Panc1 (cell line): Measurements from ENCODE around the gene NPFF. TPM values are rescaled to one million over a fixed set of nuclear protein-coding genes. Genes with fewer than 3 reads are reported as not detected.
"Not testable (repeated sequence)": the region's sequence is repeated elsewhere in the genome, so short reads cannot be mapped to it uniquely, and the experiment has no call there.

Experiments used
- ATAC-seq: fragments of 200-7000 bp; cut with Tn5 transposase; 2 replicates; pipeline ENCODE4 v1.9.1; 2020; ENCODE audit warnings: mild to moderate bottlenecking, moderate library complexity
- BruUV-seq: library from RNA; stranded (reverse); fragments of 400-500 nt; replicated peaks from 2 replicates; lab custom pipeline; 2021; lab: Mats Ljungman, UMichigan
- CTCF ChIA-PET: fragments of 300-600 bp; sonication (Branson Sonifier 250); formaldehyde crosslinking; loops from one replicate; lab custom pipeline; 2022; ENCODE audit warnings: antibody characterized with exemption; lab: Charles Lee
- POLR2A ChIA-PET: fragments of 300-600 bp; sonication (Branson Sonifier 250); formaldehyde crosslinking; loops from one replicate; lab custom pipeline; 2022; ENCODE audit warnings: antibody characterized with exemption; lab: Charles Lee
- DNase-seq: peaks from one replicate; pipeline ENCODE4 v3.0.0-alpha.2; 2010; ENCODE audit warnings: low read depth, low spot score
- H3K27ac ChIP-seq: 2 replicates; pipeline ENCODE4 v1.5.1; 2011; ENCODE audit warnings: mild to moderate bottlenecking, low read length, inconsistent platforms
- H3K27me3 ChIP-seq: fragments of 200-500 bp; sonication (Bioruptor generic); 2 replicates; pipeline ENCODE4 v1.6.0; 2014; ENCODE audit warnings: low read length, inconsistent platforms; ENCODE audit not compliant: control insufficient read depth, insufficient read depth
- H3K36me3 ChIP-seq: fragments of 200-500 bp; sonication (Bioruptor generic); 2 replicates; pipeline ENCODE4 v1.5.1; 2014; ENCODE audit warnings: inconsistent platforms, mild to moderate bottlenecking, low read length, moderate library complexity; ENCODE audit not compliant: control insufficient read depth, insufficient read depth
- H3K4me1 ChIP-seq: 2 replicates; pipeline ENCODE4 v1.5.1; 2011; ENCODE audit warnings: inconsistent platforms, mild to moderate bottlenecking, low read length, moderate library complexity; ENCODE audit not compliant: control insufficient read depth, insufficient read depth
- H3K4me3 ChIP-seq, 2 experiments: 2 replicates each; pipeline ENCODE4 v1.5.1; 2011 to 2012; ENCODE audit warnings: low read depth in 2 of 2, low read length in 2 of 2, mild to moderate bottlenecking in 2 of 2, inconsistent platforms in 1 of 2, moderate library complexity in 1 of 2
- H3K9me3 ChIP-seq: fragments of 200-500 bp; sonication (Bioruptor generic); 2 replicates; pipeline ENCODE4 v1.5.1; 2014; ENCODE audit warnings: low read depth, mild to moderate bottlenecking, inconsistent platforms, low read length, moderate library complexity; ENCODE audit not compliant: control insufficient read depth, insufficient read depth
- POLR2AphosphoS5 ChIP-seq: IDR thresholded peaks from 2 replicates; pipeline ENCODE4 v1.6.1; 2012; ENCODE audit warnings: mild to moderate bottlenecking, low read depth, low read length, moderate library complexity
- SIN3A ChIP-seq: IDR thresholded peaks from 2 replicates; pipeline ENCODE4 v1.6.1; 2012; ENCODE audit warnings: low read depth, mild to moderate bottlenecking, low read length, moderate library complexity, borderline replicate concordance; ENCODE audit not compliant: insufficient read depth
- TCF7L2 ChIP-seq: IDR thresholded peaks from 2 replicates; pipeline ENCODE4 v1.6.1; 2011; ENCODE audit warnings: mild to moderate bottlenecking, low read depth, low read length, inconsistent platforms
- in situ Hi-C: cut with HindIII; loops from 2 replicates; pipeline ENCODE4 v1.10.0; 2016; ENCODE audit warnings: low sequenced_read_pairs, low pct_unique_long_range_greater_than_20kb
- intact Hi-C: fragments of 100-400 bp; cut with micrococcal nuclease; formaldehyde crosslinking; loops from one replicate; pipeline ENCODE4 v1.10.0; 2022; ENCODE audit not compliant: unreplicated experiment
- total RNA-seq: library from RNA; stranded (reverse); gene quantifications from one replicate; pipeline ENCODE4 v1.2.1, GENCODE V29; 2021; ENCODE audit not compliant: unreplicated experiment
- TF ChIP-seq, protein P1 (sequence below), 2 experiments: IDR thresholded peaks; 2 replicates each; pipeline ENCODE4 v1.6.1; 2011 to 2012; ENCODE audit warnings: low read depth in 2 of 2, control low read depth in 1 of 2, low read length in 1 of 2, mild to moderate bottlenecking in 1 of 2, moderate library complexity in 1 of 2; ENCODE audit not compliant: insufficient read depth in 1 of 2
- TF ChIP-seq, protein P2 (sequence below): fragments of 450-650 bp; IDR thresholded peaks from 2 replicates; pipeline ENCODE4 v1.5.1; 2017; ENCODE audit warnings: mild to moderate bottlenecking

NPFF gene
- total RNA-seq, 1 experiment from 2014 or later = not detected

DNA sequence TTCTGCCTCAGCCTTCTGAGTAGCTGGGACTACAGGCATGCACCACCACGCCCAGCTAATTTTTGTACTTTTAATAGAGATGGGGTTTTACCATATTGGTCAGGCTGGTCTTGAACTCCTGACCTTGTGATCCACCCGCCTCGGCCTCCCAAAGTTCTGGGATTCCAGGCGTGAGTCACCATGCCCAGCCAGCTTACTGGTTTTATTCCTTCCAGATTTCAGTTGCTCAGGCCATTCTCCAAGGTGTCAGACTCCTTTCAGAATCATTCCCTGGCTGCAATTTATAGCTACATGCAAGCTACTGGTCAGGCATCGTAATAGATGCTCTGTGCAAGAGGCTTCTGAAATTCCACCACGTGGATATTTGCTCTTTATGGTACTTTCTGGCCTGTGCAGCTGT lies 25.8 kb downstream of the NPFF start:
- H3K27ac ChIP-seq, BruUV-seq, DNase-seq, in situ Hi-C loops, H3K4me3 ChIP-seq, H3K9me3 ChIP-seq, H3K27me3 ChIP-seq, intact Hi-C loops, ATAC-seq: not testable (repeated sequence)
- ChIA-PET CTCF (interaction anchor here (0.7 to 1.5 kb wide), 3 partner anchors 27 to 154 kb away, joined by 3 to 15 read pairs (median 8); no protein-coding TSS in a partner anchor), POLR2A (interaction anchor here (2.1 kb wide), 1 partner anchor 20 kb away, joined by 6 read pairs; the partner anchor contains the start of gene TARBP2)
- peaks cover 15% of the 10 kb centered on the region for H3K4me1 ChIP-seq
- TF ChIP-seq POLR2AphosphoS5 = 0 out of 2 replicates have a peak, but pooled peaks have one; percentile 25
- H3K36me3 ChIP-seq = peaks cover 39% of the 10 kb centered on the region

- no peaks in the 10 kb centered on the region for H3K9me3 ChIP-seq
- H3K4me3 ChIP-seq = no peak overlapping the region
- ATAC-seq (no peak), DNase-seq (no peak)
- CTCF ChIA-PET = interaction anchor here (1.0 to 1.5 kb wide), 2 partner anchors 28 to 153 kb away, joined by 3 to 8 read pairs; no protein-coding TSS in a partner anchor
- BruUV-seq = no TSS peak
- TF ChIP-seq POLR2AphosphoS5 = no peak; the same call in 1 of the 2 replicates
- TF ChIP-seq, protein P1, sequence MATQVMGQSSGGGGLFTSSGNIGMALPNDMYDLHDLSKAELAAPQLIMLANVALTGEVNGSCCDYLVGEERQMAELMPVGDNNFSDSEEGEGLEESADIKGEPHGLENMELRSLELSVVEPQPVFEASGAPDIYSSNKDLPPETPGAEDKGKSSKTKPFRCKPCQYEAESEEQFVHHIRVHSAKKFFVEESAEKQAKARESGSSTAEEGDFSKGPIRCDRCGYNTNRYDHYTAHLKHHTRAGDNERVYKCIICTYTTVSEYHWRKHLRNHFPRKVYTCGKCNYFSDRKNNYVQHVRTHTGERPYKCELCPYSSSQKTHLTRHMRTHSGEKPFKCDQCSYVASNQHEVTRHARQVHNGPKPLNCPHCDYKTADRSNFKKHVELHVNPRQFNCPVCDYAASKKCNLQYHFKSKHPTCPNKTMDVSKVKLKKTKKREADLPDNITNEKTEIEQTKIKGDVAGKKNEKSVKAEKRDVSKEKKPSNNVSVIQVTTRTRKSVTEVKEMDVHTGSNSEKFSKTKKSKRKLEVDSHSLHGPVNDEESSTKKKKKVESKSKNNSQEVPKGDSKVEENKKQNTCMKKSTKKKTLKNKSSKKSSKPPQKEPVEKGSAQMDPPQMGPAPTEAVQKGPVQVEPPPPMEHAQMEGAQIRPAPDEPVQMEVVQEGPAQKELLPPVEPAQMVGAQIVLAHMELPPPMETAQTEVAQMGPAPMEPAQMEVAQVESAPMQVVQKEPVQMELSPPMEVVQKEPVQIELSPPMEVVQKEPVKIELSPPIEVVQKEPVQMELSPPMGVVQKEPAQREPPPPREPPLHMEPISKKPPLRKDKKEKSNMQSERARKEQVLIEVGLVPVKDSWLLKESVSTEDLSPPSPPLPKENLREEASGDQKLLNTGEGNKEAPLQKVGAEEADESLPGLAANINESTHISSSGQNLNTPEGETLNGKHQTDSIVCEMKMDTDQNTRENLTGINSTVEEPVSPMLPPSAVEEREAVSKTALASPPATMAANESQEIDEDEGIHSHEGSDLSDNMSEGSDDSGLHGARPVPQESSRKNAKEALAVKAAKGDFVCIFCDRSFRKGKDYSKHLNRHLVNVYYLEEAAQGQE (IDR thresholded peaks at IDR 0.05; ENCODE audit: insufficient read depth in 1 of 2, low read depth in 2 of 2, low read length in 1 of 2) = no peak
- in situ Hi-C loops (no loop called here), intact Hi-C loops (no loop called here)
- H3K4me1 ChIP-seq = peaks cover 18% of the 10 kb centered on the region
- 0 out of 2 replicates have a peak overlapping the region, but pooled peaks have one; percentile 13 for H3K27ac ChIP-seq
- POLR2A ChIA-PET = interaction anchor here (2.1 kb wide), 1 partner anchor 20 kb away, joined by 6 read pairs; the partner anchor contains the start of gene TARBP2
- no peaks in the 10 kb centered on the region for H3K27me3 ChIP-seq
- H3K36me3 ChIP-seq = peaks cover 46% of the 10 kb centered on the region
These were observed 26.5 kb downstream of the NPFF start for GRCh38 chr12:53480491-53481442.

DNA sequence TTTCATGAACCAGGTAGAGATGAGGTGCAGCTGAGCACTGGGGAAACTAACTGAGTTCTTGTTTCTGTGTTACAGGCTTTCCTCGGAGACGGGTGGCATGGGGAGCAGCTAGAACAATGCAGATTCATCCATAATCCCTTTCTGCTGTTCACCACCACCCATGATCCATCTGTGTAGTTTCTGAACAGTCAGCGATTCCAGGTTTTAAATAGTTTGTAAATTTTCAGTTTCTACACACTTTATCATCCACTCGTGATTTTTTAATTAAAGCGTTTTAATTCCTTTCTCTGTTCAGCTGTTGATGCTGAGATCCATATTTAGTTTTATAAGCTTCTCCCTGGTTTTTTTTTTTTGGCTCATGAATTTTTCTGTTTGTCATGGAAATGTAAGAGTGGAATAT lies 28.0 kb downstream of the NPFF start:
- ATAC-seq (no peak), DNase-seq (no peak)
- TF ChIP-seq SIN3A (no peak), POLR2AphosphoS5 (no peak), TCF7L2 (no peak)
- TF ChIP-seq, protein P2, sequence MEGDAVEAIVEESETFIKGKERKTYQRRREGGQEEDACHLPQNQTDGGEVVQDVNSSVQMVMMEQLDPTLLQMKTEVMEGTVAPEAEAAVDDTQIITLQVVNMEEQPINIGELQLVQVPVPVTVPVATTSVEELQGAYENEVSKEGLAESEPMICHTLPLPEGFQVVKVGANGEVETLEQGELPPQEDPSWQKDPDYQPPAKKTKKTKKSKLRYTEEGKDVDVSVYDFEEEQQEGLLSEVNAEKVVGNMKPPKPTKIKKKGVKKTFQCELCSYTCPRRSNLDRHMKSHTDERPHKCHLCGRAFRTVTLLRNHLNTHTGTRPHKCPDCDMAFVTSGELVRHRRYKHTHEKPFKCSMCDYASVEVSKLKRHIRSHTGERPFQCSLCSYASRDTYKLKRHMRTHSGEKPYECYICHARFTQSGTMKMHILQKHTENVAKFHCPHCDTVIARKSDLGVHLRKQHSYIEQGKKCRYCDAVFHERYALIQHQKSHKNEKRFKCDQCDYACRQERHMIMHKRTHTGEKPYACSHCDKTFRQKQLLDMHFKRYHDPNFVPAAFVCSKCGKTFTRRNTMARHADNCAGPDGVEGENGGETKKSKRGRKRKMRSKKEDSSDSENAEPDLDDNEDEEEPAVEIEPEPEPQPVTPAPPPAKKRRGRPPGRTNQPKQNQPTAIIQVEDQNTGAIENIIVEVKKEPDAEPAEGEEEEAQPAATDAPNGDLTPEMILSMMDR = no peak
- TF ChIP-seq, protein P1 (IDR thresholded peaks at IDR 0.05; ENCODE audit: insufficient read depth in 1 of 2, low read depth in 2 of 2, low read length in 1 of 2) = no peak
- Histone ChIP-seq H3K4me3 (no peak overlapping the region), H3K27ac (no peak overlapping the region), H3K27me3 (no peaks in the 10 kb centered on the region), H3K4me1 (peaks cover 22% of the 10 kb centered on the region), H3K9me3 (no peaks in the 10 kb centered on the region), H3K36me3 (peaks cover 58% of the 10 kb centered on the region)
- ChIA-PET POLR2A (no interaction called here), CTCF (no interaction called here)
- in situ Hi-C loops (no loop called here), intact Hi-C loops (no loop called here)
- no TSS peak for BruUV-seq
